A549 (cell line): ENCODE data around the gene PCSK6. TPM values are rescaled to one million over a fixed set of nuclear protein-coding genes. Genes with fewer than 3 reads are reported as not detected.

ENCODE experiments used
- ATAC-seq, 2 experiments: fragments of 200-7000 bp in 1 of 2; fragments of >200 bp in 1 of 2; cut with Nextera tagmentation in 1 of 2; cut with Tn5 transposase in 1 of 2; 3 replicates each; pipeline versions ENCODE4 v1.8.0 to v1.9.1; 2018 to 2020; ENCODE audit warnings: mild to moderate bottlenecking in 1 of 2, moderate library complexity in 1 of 2
- CTCF ChIA-PET: fragments of 300-600 bp; sonication (Branson Sonifier 250); formaldehyde crosslinking; extraction: SDS; loops from one replicate; lab custom pipeline; 2021; ENCODE audit warnings: antibody characterized with exemption, inconsistent platforms; lab: Yijun Ruan, JAX
- POLR2A ChIA-PET: fragments of 350-600 bp; formaldehyde crosslinking; extraction: SDS; loops from one replicate; lab custom pipeline; 2021; ENCODE audit warnings: antibody characterized with exemption, inconsistent platforms; lab: Yijun Ruan, JAX
- DNase-seq, 2 experiments: peaks; one replicate each; pipeline versions ENCODE4 v3.0.0 to v3.0.0-alpha.2; 2011 to 2016; ENCODE audit warnings: low read depth in 1 of 2, low spot score in 1 of 2
- FAIRE-seq: peaks from 2 replicates; lab custom pipeline; 2011; peaks lifted over from hg19 to GRCh38; lab: Jason Lieb, UNC
- H3K27ac ChIP-seq, 2 experiments: fragments of >200 bp; sonication (Bioruptor Twin); formaldehyde crosslinking; 3 replicates each; pipeline ENCODE4 v1.5.1; 2016 to 2017
- H3K4me1 ChIP-seq: fragments of >200 bp; sonication (Bioruptor Twin); formaldehyde crosslinking; 3 replicates; pipeline ENCODE4 v1.6.1; 2016
- H3K4me2 ChIP-seq: fragments of >200 bp; sonication (Bioruptor Twin); formaldehyde crosslinking; 3 replicates; pipeline ENCODE4 v1.6.1; 2016
- H3K4me3 ChIP-seq: fragments of >200 bp; sonication (Bioruptor Twin); formaldehyde crosslinking; 3 replicates; pipeline ENCODE4 v1.5.1; 2016
- H3K9me3 ChIP-seq: fragments of >200 bp; sonication (Bioruptor Twin); formaldehyde crosslinking; 3 replicates; pipeline ENCODE4 v1.6.1; 2016
- CEBPB ChIP-seq, 2 experiments: fragments of >200 bp in 1 of 2; sonication (Bioruptor Twin) in 1 of 2; formaldehyde crosslinking in 1 of 2; IDR thresholded peaks; 2 replicates each; pipeline ENCODE4 v1.6.1; 2012 to 2016
- EP300 ChIP-seq, 2 experiments: fragments of >200 bp; sonication (Bioruptor Twin); formaldehyde crosslinking; IDR thresholded peaks; 2 replicates in 1 of 2; 3 replicates in 1 of 2; pipeline ENCODE4 v1.6.1; 2016 to 2017
- ESRRA ChIP-seq: fragments of 150-350 bp; IDR thresholded peaks from 2 replicates; pipeline ENCODE4 v1.6.1; 2014; ENCODE audit warnings: mild to moderate bottlenecking, low read length, borderline replicate concordance
- GATA3 ChIP-seq: IDR thresholded peaks from 2 replicates; pipeline ENCODE4 v1.6.1; 2012; ENCODE audit warnings: borderline replicate concordance
- JUN ChIP-seq, 2 experiments: fragments of >200 bp; sonication (Bioruptor Twin); formaldehyde crosslinking; IDR thresholded peaks; 2 replicates in 1 of 2; 3 replicates in 1 of 2; pipeline ENCODE4 v1.6.1; 2016 to 2017
- MAFK ChIP-seq: fragments of 450-650 bp; IDR thresholded peaks from 2 replicates; pipeline ENCODE4 v1.6.1; 2014; ENCODE audit not compliant: partially characterized antibody
- MYC ChIP-seq: IDR thresholded peaks from 2 replicates; pipeline ENCODE4 v1.6.1; 2012; ENCODE audit warnings: mild to moderate bottlenecking, inconsistent platforms, low read length, improper control_type of control experiment, borderline replicate concordance
- NPAS2 ChIP-seq: fragments of 250-450 bp; sonication (Bioruptor Pico); IDR thresholded peaks from 2 replicates; pipeline ENCODE4 v1.8.0; 2022; ENCODE audit warnings: mild to moderate bottlenecking, moderate library complexity, borderline replicate concordance
- NR3C1 ChIP-seq: fragments of >200 bp; sonication (Bioruptor Twin); formaldehyde crosslinking; IDR thresholded peaks from 3 replicates; pipeline ENCODE4 v1.6.1; 2017
- POLR2AphosphoS2 ChIP-seq: conservative IDR thresholded peaks from 2 replicates; pipeline ENCODE4 v1.6.1; 2012; ENCODE audit warnings: low read length, improper control_type of control experiment, inconsistent platforms
- RAD21 ChIP-seq, 2 experiments: fragments of >200 bp in 1 of 2; sonication (Bioruptor Twin) in 1 of 2; formaldehyde crosslinking in 1 of 2; IDR thresholded peaks in 1 of 2; conservative IDR thresholded peaks in 1 of 2; 2 replicates in 1 of 2; 3 replicates in 1 of 2; pipeline ENCODE4 v1.6.1; 2012 to 2018; ENCODE audit warnings: inconsistent platforms in 1 of 2
- RARB ChIP-seq: fragments of 250-450 bp; sonication (Bioruptor Pico); IDR thresholded peaks from 2 replicates; pipeline ENCODE4 v1.8.0; 2021; ENCODE audit warnings: mild to moderate bottlenecking, moderate library complexity
- RCOR1 ChIP-seq: fragments of 150-350 bp; IDR thresholded peaks from 2 replicates; pipeline ENCODE4 v1.6.1; 2014; ENCODE audit warnings: antibody characterized with exemption, low read length, low read depth
- SMC3 ChIP-seq: fragments of >200 bp; sonication (Bioruptor Twin); formaldehyde crosslinking; IDR thresholded peaks from 3 replicates; pipeline ENCODE4 v1.6.1; 2018; ENCODE audit warnings: inconsistent platforms
- TFCP2L1 ChIP-seq: fragments of 250-450 bp; sonication (Bioruptor Pico); IDR thresholded peaks from 2 replicates; pipeline ENCODE4 v1.5.0; 2021; ENCODE audit warnings: mild to moderate bottlenecking
- ZSCAN20 ChIP-seq: fragments of 250-450 bp; sonication (Bioruptor Pico); IDR thresholded peaks from 2 replicates; pipeline ENCODE4 v1.8.0; 2022; ENCODE audit warnings: mild to moderate bottlenecking, moderate library complexity
- WGBS: methylation state at CpG from one replicate; pipeline ENCODE4 v1.1.6; 2017; ENCODE audit errors: missing lambda C conversion rate; 5-methylcytosine and 5-hydroxymethylcytosine counted together
- polyA plus RNA-seq, 4 experiments: library from polyadenylated mRNA; depleted of rRNA in 3 of 4; stranded (reverse); fragments of >200 nt; fragmentation: RNase III in 1 of 4; extraction: RNeasy Plus Mini Kit Qiagen cat#74134 plus additional on column Dnase treatment in 1 of 4; gene quantifications; 2 replicates in 3 of 4; 3 replicates in 1 of 4; pipeline ENCODE4 v1.2.3, GENCODE V29; 2011 to 2017
- TF ChIP-seq, protein P1 (sequence below): fragments of >200 bp; sonication (Bioruptor Twin); formaldehyde crosslinking; IDR thresholded peaks from 3 replicates; pipeline ENCODE4 v1.5.1; 2016
- TF ChIP-seq, protein P2 (sequence below): fragments of 200-600 bp; sonication (generic); IDR thresholded peaks from 2 replicates; pipeline ENCODE4 v1.6.1; 2016; ENCODE audit warnings: antibody characterized with exemption, mild to moderate bottlenecking, moderate library complexity

Gene PCSK6
- polyA plus RNA-seq, 2 of the 4 experiments (the other 2 are of a cell fraction), result 10.0 to 15.2 TPM

DNA sequence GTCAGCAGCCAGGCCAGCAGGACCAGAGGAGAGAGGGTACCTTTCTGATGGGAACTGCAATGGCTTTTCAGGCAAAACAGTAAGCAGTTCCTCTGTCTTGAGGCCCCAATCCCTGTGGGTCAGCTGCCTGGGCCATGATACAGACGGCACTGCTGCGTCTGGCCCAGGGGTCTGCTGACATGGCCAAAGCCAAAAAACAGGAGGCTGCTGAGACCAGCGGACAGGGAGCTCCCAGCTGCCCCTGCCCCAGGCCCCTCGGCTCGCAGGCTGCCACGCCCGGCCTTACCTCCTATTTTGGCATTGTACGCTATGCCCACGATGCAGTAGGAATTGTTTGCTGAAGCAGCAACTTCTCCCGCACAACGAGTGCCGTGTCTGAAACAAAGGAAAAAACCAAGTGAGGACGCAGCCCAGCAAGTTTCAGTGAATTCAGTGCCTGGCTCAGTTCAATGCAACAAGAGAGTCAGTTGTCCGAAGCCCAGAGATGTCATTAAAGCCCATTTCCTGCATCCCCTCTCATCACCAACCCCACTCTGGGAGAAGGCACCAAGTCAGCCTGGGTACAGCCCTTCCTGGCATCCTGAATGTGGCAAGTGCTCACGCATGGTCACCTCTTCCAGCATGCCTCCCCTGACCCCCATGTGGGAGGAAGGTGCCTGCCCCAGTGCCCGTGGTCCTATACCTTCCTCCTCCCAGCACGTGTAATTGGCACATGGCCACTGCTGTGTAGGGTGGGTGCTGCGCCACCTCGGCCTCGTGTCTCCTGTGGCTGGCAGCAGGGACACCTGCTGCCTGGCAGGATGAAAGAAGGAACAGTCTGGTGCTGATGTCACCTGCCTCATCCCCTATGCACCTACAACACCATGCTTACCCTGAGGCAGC is 61.7 kb downstream of the PCSK6 start:
- 81% methylated on average over 20 of the region's 20 CpGs for WGBS
- Histone ChIP-seq H3K9me3 (no peaks in the 10 kb centered on the region), H3K4me2 (no peak overlapping the region), H3K4me3 (no peak overlapping the region), H3K27ac (no peak overlapping the region), H3K4me1 (no peaks in the 10 kb centered on the region)
- DNase-seq (no peak), FAIRE-seq (no peak), ATAC-seq (no peak; a peak in 1 of 6 replicates)
- POLR2A ChIA-PET, result no interaction called here
- TF ChIP-seq MAFK, result peak; percentile 4
- TF ChIP-seq EP300 (IDR thresholded peaks at IDR 0.05), result no peak
- no peak for TF ChIP-seq RCOR1
- no peak for TF ChIP-seq NPAS2 (CRISPR knock-in tag)
- no peak for TF ChIP-seq GATA3
- CTCF ChIA-PET, result interaction anchor here (0.5 to 1.0 kb wide), 2 partner anchors 74 to 129 kb away, joined by 3 to 4 read pairs; no protein-coding TSS in a partner anchor

DNA sequence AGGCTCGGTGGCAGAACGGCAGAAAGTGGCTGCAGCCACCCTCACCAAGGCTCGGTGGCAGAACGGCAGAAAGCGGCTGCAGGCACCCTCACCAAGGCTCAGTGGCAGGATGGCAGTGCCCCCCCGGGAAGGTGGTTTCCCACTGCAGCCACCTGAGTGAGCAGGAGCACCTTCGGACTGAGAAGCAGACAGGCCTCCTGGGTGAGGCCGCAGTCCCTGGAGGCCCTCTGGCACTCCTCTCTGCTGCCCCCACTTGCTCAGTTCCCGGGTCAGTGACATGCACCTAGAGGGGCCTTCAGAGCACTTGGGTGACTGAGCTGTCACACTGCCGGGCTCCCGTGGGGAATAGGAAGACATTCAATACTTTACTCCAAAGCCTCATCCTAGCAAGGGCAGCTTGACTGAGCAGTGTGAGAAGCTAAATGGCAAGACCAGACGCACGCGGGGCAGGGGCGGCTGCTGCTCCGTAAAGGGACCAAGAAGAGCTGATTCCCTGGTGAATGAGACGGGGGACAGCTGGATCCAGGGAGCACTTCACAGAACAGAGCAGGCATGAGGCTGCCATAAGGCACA is 62.7 kb downstream of the PCSK6 start:
- ATAC-seq, result peak in 1 of 2 experiments; percentile 28; a peak in 1 of 6 replicates
- POLR2A ChIA-PET, result no interaction called here
- no peak overlapping the region for H3K4me3 ChIP-seq
- no peak for TF ChIP-seq RARB (CRISPR knock-in tag)
- no peak for TF ChIP-seq TFCP2L1 (CRISPR knock-in tag)
- no peaks in the 10 kb centered on the region for H3K9me3 ChIP-seq
- CTCF ChIA-PET, result interaction anchor here (1.0 kb wide), 1 partner anchor 75 kb away, joined by 3 read pairs; no protein-coding TSS in a partner anchor
- no peak overlapping the region for H3K27ac ChIP-seq
- no peak for DNase-seq
- FAIRE-seq, result no peak
- H3K4me1 ChIP-seq, result no peaks in the 10 kb centered on the region
- 84% methylated on average over 16 of the region's 17 CpGs for WGBS
- H3K4me2 ChIP-seq, result no peak overlapping the region

DNA sequence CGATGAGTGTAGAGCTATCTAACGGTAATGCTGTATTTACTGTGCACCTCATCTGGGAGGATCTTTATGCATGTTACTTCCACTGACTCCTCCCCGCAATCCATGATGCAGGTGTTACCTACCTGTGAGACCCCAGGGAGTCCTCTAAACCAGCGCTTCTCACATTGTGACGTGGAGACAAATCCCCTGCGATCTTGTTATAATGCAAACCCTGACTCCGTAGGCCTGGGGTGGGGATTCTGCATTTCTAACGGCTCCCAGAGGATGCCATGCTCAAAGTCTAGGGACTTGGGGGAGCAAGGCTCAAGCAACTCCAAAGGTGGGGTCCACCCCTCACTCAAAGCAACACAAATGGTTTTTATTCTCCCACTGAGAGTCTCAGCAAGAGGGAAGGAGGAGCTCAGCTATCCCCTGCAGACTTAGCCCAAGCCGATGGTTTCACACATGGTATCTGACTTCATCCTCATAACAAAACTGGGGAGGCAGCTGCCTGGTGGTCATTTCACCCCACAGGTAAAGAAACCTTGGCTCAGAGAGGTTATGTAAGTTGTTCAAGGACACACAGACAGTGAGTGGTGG is 63.6 kb downstream of the PCSK6 start:
- TF ChIP-seq JUN (IDR thresholded peaks at IDR 0.05), result no peak
- TF ChIP-seq CEBPB (IDR thresholded peaks at IDR 0.05), result no peak
- TF ChIP-seq MYC, result no peak
- no peak for TF ChIP-seq NR3C1
- TF ChIP-seq GATA3, result no peak
- no peak for TF ChIP-seq ESRRA
- TF ChIP-seq, protein P1, sequence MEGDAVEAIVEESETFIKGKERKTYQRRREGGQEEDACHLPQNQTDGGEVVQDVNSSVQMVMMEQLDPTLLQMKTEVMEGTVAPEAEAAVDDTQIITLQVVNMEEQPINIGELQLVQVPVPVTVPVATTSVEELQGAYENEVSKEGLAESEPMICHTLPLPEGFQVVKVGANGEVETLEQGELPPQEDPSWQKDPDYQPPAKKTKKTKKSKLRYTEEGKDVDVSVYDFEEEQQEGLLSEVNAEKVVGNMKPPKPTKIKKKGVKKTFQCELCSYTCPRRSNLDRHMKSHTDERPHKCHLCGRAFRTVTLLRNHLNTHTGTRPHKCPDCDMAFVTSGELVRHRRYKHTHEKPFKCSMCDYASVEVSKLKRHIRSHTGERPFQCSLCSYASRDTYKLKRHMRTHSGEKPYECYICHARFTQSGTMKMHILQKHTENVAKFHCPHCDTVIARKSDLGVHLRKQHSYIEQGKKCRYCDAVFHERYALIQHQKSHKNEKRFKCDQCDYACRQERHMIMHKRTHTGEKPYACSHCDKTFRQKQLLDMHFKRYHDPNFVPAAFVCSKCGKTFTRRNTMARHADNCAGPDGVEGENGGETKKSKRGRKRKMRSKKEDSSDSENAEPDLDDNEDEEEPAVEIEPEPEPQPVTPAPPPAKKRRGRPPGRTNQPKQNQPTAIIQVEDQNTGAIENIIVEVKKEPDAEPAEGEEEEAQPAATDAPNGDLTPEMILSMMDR, result no peak
- no peak for TF ChIP-seq ZSCAN20 (CRISPR knock-in tag)
- no peaks in the 10 kb centered on the region for H3K4me1 ChIP-seq
- CTCF ChIA-PET, result interaction anchor here (1.2 to 2.2 kb wide), 2 partner anchors 11 to 27 kb away, joined by 3 to 8 read pairs; no protein-coding TSS in a partner anchor
- no peaks in the 10 kb centered on the region for H3K9me3 ChIP-seq
- no peak for FAIRE-seq
- POLR2A ChIA-PET, result no interaction called here
- WGBS, result 89% methylated on average over 9 of the region's 9 CpGs
- DNase-seq, result no peak
- ATAC-seq, result no peak
- no peak overlapping the region for H3K4me3 ChIP-seq
- H3K4me2 ChIP-seq, result no peak overlapping the region
- H3K27ac ChIP-seq, result no peak overlapping the region

DNA sequence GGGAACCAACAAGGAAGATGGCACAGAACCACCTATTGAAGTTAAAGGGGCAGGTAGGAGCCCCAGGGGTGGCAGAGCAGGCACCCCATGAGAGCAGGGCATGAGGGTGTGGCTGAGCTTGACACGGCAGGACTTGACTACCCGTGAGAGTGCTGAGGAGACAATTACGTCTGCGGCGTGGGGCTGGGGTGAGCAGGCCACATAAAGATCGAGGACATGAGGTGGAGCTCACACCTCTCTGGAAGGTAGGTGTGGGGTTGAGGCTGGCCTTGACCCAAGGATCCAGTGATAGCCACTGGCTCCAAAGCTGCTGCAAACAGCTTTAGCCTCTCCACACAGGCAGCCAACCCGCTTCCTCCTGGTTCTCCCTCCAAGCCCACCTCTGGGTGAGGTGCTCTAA is 64.5 kb downstream of the PCSK6 start:
- ChIA-PET POLR2A (no interaction called here), CTCF (interaction anchor here (0.7 to 2.2 kb wide), 3 partner anchors 9 to 26 kb away, joined by 3 to 8 read pairs (median 3); no protein-coding TSS in a partner anchor)
- Histone ChIP-seq H3K27ac (no peak overlapping the region), H3K4me2 (no peak overlapping the region), H3K9me3 (no peaks in the 10 kb centered on the region), H3K4me1 (no peaks in the 10 kb centered on the region), H3K4me3 (no peak overlapping the region)
- 91% methylated on average over 7 of the region's 7 CpGs for WGBS
- DNase-seq (no peak), ATAC-seq (no peak), FAIRE-seq (no peak)
- TF ChIP-seq POLR2AphosphoS2 (no peak), RAD21 (conservative IDR thresholded peaks at IDR 0.05 in 1 of 2, IDR thresholded peaks at IDR 0.05 in 1 of 2) (no peak), ESRRA (no peak), SMC3 (no peak)
- TF ChIP-seq, protein P2, sequence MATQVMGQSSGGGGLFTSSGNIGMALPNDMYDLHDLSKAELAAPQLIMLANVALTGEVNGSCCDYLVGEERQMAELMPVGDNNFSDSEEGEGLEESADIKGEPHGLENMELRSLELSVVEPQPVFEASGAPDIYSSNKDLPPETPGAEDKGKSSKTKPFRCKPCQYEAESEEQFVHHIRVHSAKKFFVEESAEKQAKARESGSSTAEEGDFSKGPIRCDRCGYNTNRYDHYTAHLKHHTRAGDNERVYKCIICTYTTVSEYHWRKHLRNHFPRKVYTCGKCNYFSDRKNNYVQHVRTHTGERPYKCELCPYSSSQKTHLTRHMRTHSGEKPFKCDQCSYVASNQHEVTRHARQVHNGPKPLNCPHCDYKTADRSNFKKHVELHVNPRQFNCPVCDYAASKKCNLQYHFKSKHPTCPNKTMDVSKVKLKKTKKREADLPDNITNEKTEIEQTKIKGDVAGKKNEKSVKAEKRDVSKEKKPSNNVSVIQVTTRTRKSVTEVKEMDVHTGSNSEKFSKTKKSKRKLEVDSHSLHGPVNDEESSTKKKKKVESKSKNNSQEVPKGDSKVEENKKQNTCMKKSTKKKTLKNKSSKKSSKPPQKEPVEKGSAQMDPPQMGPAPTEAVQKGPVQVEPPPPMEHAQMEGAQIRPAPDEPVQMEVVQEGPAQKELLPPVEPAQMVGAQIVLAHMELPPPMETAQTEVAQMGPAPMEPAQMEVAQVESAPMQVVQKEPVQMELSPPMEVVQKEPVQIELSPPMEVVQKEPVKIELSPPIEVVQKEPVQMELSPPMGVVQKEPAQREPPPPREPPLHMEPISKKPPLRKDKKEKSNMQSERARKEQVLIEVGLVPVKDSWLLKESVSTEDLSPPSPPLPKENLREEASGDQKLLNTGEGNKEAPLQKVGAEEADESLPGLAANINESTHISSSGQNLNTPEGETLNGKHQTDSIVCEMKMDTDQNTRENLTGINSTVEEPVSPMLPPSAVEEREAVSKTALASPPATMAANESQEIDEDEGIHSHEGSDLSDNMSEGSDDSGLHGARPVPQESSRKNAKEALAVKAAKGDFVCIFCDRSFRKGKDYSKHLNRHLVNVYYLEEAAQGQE, result no peak
- TF ChIP-seq, all 56 proteins: peak for 0
